ENCODE measurements around the gene POLR3GL. TPM values are rescaled to one million over a fixed set of nuclear protein-coding genes. Genes with fewer than 3 reads are reported as not detected.

The POLR3GL gene
- total RNA-seq, 2 donors from 2014 or later: 22.2 to 24.1 TPM

Other genes with a start within 250 kb of the POLR3GL start
- gene CD160, start 245.2 kb upstream of the POLR3GL start, total RNA-seq: under 1 TPM in 1 of 2 donors, not detected in 1; 0.20 TPM
- 10 to 100 TPM; 14.0 to 16.6 TPM for gene RNF115, start 140.6 kb upstream of the POLR3GL start, total RNA-seq
- gene POLR3C, start 140.5 kb upstream of the POLR3GL start, total RNA-seq: 10 to 100 TPM; 19.3 to 25.1 TPM
- gene NUDT17, start 119.1 kb upstream of the POLR3GL start, total RNA-seq: 1 to 10 TPM; 2.1 to 2.2 TPM
- 10 to 100 TPM; 19.0 to 20.0 TPM for gene PIAS3, start 105.6 kb upstream of the POLR3GL start, total RNA-seq
- gene ANKRD35, start 78.8 kb upstream of the POLR3GL start, total RNA-seq: not detected
- 1 to 10 TPM in 1 of 2 donors, under 1 TPM in 1; 0.70 to 1.3 TPM for gene ITGA10, start 54.6 kb upstream of the POLR3GL start, total RNA-seq
- gene PEX11B, start 46.0 kb upstream of the POLR3GL start, total RNA-seq: 10 to 100 TPM; 15.7 TPM
- gene RBM8A, start 37.2 kb upstream of the POLR3GL start, total RNA-seq: 100 to 1,000 TPM; 126 to 130 TPM
- gene LIX1L, start 6.7 kb upstream of the POLR3GL start, total RNA-seq: 10 to 100 TPM; 36.6 to 44.1 TPM
- 1 to 10 TPM in 1 of 2 donors, under 1 TPM in 1; 0.70 to 1.7 TPM for gene ANKRD34A, start 115 bp upstream of the POLR3GL start, total RNA-seq
- 100 to 1,000 TPM; 567 to 927 TPM for gene TXNIP, start 31.9 kb downstream of the POLR3GL start, total RNA-seq
- gene HJV, start 57.0 kb downstream of the POLR3GL start, total RNA-seq: not detected
- gene NBPF10, start 180.1 kb downstream of the POLR3GL start, total RNA-seq: 1 to 10 TPM; 3.8 to 5.6 TPM